Limb (tissue), 2 donors: ENCODE data around the gene OR10A3.
A peak's percentile ranks its signal among the peaks of the same experiment; 100 is the strongest.

Experiments used
- DNase-seq, 2 donors: peaks; one replicate each; pipeline ENCODE4 v3.0.0-alpha.2; 2016; ENCODE audit errors: extremely low spot score in 2 of 2

OR10A3 gene

GRCh38 chr11:7892840-7893254, 48.7 kb downstream of the OR10A3 start:
- peak in 1 of 2 donors; percentile 77 for DNase-seq

- DNase-seq = no peak
These were observed 49.3 kb downstream of the OR10A3 start for GRCh38 chr11:7892059-7892699.

DNA sequence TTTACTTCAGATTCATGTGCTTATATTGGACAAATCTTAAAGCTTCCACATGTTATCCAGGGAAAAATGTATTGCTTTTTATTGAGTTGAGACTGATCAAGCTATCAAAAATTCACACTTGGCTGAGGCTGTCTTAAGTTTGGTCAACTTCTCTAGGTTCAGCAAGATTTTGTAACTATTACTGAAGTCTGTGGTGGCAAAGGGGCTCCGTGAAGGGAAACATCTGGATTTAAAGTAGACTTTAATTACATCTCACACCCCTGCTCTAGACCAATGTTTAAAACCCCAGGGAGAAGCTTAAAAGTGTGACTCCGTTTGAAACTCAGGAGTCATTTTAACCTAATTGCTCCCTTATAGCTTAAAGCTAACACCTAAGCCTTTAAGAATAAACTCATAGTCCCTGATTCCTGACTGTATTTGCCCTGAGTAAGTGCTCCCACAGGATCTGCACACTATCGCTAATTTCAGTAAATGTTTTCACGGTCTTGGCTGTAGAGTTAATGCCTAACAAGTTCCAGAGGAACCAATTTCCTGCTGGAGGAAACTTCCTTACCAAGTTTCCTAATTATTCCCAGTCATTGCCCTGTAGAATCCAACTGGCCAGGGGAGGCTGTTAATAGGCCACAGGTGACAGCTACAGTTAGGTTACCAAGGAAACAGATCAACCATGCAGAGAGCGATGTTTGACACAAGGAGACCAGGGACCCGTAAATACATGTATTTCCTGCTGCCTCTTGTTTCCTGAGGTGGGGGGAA, 50.9 kb downstream of the OR10A3 start:
- DNase-seq = peak in 1 of 2 donors; percentile 45

DNA sequence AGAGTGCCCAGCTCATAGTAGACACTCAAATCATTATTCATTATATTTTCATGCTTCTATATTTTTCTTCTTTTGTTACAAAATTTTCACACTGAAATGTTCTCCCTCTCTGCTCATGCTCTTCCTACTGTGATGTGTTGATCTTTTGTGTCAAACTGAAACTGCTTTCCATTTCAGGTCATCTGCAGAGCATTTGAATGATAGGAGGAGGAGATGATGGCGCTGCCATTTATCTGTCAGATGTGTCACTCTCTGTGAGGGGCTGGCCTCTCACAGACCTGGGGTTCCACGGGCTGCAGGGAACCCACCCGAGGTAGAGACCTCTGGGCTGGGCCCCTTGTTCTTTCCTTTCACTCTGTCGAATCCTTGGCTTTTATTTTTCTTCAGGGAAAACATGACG, 51.5 kb downstream of the OR10A3 start:
- no peak for DNase-seq
